GM12864 (cell line): ENCODE results near the gene MMP14.

Source experiments
- DNase-seq: peaks from one replicate; pipeline ENCODE4 v3.0.0-alpha.2; 2011; ENCODE audit warnings: low read depth
- H3K4me3 ChIP-seq: 2 replicates; pipeline ENCODE4 v1.5.1; 2011; ENCODE audit warnings: mild to moderate bottlenecking, low read depth, low read length, control low read depth
- TF ChIP-seq, protein P1 (sequence below): IDR thresholded peaks from 2 replicates; pipeline ENCODE4 v1.5.1; 2011; ENCODE audit warnings: low read depth, mild to moderate bottlenecking, moderate library complexity, low read length, control low read depth, inconsistent platforms; ENCODE audit errors: missing control alignments

Gene MMP14

DNA sequence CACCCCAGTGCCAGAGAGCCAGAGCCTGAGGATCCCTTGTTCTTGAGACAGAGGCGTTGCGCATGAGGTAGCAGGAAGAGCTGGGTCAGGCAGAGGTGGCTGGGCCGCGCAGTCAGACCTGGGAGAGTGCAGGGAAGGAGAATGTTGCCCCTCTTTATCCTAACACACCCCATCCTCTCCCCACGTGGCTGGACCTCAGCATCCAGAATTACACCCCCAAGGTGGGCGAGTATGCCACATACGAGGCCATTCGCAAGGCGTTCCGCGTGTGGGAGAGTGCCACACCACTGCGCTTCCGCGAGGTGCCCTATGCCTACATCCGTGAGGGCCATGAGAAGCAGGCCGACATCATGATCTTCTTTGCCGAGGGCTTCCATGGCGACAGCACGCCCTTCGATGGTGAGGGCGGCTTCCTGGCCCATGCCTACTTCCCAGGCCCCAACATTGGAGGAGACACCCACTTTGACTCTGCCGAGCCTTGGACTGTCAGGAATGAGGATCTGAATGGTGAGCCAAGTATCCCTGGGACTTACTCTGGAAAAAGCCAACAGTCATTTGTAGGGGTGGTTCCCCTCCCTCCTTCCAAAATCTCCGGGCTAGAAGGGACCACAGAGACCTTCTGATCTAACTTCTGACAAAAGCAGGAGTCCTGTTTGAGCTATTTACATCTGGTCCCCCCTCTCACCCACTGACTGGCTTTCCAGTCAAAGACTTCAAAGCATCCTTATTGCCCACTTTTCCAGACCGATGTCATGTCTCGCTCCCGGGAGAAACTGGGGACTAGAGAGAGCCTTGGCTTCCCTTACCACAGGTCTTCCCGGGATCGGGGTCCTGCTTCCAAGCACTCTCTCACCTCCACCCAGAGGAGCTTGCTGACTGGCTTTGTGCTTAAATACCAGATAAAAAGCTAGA lies 6.1 kb downstream of the MMP14 start:
- no peak overlapping the region for H3K4me3 ChIP-seq
- TF ChIP-seq, protein P1, sequence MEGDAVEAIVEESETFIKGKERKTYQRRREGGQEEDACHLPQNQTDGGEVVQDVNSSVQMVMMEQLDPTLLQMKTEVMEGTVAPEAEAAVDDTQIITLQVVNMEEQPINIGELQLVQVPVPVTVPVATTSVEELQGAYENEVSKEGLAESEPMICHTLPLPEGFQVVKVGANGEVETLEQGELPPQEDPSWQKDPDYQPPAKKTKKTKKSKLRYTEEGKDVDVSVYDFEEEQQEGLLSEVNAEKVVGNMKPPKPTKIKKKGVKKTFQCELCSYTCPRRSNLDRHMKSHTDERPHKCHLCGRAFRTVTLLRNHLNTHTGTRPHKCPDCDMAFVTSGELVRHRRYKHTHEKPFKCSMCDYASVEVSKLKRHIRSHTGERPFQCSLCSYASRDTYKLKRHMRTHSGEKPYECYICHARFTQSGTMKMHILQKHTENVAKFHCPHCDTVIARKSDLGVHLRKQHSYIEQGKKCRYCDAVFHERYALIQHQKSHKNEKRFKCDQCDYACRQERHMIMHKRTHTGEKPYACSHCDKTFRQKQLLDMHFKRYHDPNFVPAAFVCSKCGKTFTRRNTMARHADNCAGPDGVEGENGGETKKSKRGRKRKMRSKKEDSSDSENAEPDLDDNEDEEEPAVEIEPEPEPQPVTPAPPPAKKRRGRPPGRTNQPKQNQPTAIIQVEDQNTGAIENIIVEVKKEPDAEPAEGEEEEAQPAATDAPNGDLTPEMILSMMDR: no peak
- DNase-seq: no peak

DNA sequence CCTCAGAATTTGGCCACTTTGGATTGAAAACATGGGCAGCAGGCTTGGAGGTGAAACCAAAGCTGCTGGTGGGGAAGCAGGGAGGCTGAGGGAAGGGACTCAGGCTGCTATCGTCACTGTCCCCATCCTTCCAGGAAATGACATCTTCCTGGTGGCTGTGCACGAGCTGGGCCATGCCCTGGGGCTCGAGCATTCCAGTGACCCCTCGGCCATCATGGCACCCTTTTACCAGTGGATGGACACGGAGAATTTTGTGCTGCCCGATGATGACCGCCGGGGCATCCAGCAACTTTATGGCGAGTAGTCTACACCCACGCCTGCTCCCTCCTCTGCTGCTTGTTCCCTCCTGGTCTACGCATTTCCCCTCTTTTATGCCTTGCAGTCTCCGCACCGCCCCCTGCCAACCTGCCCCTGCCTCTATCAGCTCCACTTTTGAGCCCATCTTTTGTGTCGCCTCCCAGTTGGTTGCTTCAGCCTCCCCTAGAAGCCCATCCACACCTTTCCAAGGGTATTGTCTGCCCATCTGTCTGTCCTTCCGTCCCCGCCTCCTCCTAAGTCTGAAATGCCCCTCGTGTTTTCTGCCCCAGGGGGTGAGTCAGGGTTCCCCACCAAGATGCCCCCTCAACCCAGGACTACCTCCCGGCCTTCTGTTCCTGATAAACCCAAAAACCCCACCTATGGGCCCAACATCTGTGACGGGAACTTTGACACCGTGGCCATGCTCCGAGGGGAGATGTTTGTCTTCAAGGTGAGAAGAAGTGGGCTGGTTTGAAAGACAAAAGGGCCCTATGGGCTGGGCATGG lies 6.9 kb downstream of the MMP14 start:
- H3K4me3 ChIP-seq: no peak overlapping the region
- TF ChIP-seq, protein P1: no peak
- DNase-seq: no peak

DNA sequence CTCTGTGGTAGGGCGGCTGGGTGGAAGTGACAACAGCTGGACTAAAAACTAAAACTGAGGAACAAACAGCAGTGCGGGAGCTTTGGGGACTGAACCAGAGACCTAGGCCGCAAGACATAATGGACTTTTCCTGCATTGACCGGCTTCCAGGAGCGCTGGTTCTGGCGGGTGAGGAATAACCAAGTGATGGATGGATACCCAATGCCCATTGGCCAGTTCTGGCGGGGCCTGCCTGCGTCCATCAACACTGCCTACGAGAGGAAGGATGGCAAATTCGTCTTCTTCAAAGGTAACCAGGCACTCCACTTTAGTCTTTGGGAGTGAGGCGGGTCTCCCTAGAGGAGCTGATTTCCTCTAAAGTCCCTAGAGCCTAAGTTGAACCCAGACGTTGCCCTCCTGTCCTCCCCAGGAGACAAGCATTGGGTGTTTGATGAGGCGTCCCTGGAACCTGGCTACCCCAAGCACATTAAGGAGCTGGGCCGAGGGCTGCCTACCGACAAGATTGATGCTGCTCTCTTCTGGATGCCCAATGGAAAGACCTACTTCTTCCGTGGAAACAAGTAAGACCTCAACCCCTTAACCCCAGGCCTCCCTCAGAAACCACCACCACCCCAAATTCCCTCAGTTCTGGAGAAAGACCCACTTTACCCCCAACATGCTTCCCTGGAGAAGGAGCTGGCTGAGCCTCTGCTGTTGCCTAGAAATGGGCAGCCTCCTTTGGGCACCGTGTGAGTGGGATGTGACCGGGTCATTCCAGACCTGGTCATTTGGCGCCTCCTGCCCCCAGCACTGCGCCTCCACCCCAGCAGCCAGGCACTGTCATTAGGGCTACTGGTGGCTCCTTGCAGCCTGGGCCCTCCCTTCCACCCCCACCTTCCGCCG lies 8.1 kb downstream of the MMP14 start:
- TF ChIP-seq, protein P1: no peak
- no peak overlapping the region for H3K4me3 ChIP-seq
- DNase-seq: no peak

DNA sequence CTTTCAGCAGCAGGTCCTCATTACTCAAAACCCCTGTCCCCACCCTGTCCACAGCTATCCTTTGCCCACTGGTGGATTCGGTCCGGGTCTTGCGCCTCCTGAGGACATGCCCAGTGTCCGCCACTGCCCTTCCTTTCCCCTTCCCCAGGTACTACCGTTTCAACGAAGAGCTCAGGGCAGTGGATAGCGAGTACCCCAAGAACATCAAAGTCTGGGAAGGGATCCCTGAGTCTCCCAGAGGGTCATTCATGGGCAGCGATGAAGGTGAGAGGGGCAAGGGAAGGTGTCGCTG lies 8.7 kb downstream of the MMP14 start:
- TF ChIP-seq, protein P1: no peak
- no peak for DNase-seq
- H3K4me3 ChIP-seq: no peak overlapping the region

DNA sequence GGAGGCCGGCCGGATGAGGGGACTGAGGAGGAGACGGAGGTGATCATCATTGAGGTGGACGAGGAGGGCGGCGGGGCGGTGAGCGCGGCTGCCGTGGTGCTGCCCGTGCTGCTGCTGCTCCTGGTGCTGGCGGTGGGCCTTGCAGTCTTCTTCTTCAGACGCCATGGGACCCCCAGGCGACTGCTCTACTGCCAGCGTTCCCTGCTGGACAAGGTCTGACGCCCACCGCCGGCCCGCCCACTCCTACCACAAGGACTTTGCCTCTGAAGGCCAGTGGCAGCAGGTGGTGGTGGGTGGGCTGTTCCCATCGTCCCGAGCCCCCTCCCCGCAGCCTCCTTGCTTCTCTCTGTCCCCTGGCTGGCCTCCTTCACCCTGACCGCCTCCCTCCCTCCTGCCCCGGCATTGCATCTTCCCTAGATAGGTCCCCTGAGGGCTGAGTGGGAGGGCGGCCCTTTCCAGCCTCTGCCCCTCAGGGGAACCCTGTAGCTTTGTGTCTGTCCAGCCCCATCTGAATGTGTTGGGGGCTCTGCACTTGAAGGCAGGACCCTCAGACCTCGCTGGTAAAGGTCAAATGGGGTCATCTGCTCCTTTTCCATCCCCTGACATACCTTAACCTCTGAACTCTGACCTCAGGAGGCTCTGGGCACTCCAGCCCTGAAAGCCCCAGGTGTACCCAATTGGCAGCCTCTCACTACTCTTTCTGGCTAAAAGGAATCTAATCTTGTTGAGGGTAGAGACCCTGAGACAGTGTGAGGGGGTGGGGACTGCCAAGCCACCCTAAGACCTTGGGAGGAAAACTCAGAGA lies 9.6 kb downstream of the MMP14 start:
- TF ChIP-seq, protein P1: no peak
- H3K4me3 ChIP-seq: no peak overlapping the region
- no peak for DNase-seq

DNA sequence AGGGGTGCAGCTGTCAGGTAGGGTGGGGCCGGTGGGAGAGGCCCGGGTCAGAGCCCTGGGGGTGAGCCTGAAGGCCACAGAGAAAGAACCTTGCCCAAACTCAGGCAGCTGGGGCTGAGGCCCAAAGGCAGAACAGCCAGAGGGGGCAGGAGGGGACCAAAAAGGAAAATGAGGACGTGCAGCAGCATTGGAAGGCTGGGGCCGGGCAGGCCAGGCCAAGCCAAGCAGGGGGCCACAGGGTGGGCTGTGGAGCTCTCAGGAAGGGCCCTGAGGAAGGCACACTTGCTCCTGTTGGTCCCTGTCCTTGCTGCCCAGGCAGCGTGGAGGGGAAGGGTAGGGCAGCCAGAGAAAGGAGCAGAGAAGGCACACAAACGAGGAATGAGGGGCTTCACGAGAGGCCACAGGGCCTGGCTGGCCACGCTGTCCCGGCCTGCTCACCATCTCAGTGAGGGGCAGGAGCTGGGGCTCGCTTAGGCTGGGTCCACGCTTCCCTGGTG lies 10.5 kb downstream of the MMP14 start:
- DNase-seq: no peak
- no peak overlapping the region for H3K4me3 ChIP-seq
- TF ChIP-seq, protein P1: no peak
